ENCODE results near the gene PABPN1. TPM values are rescaled to one million over a fixed set of nuclear protein-coding genes. Genes with fewer than 3 reads are reported as not detected.

PABPN1 gene
- total and polyA plus RNA-seq, 2 of the 13 experiments (the other 11 are each of a cell fraction or from before 2014, with no cell fraction given), result 233 to 524 TPM

- no peak; the same call in 1 of the 2 replicates for TF ChIP-seq ZNF800 (CRISPR knock-in tag; IDR thresholded peaks at IDR 0.05)
- peak; percentile 39; the same call in 1 of the 2 replicates for TF ChIP-seq ZNF33B (CRISPR knock-in tag; IDR thresholded peaks at IDR 0.05)
- TF ChIP-seq ZNF576 (CRISPR knock-in tag; IDR thresholded peaks at IDR 0.05), result no peak; the same call in 1 of the 2 replicates
- no peak for TF ChIP-seq ZBTB42 (CRISPR knock-in tag; IDR thresholded peaks at IDR 0.05)
- TF ChIP-seq RAD21 (CRISPR knock-in tag; IDR thresholded peaks at IDR 0.05), result peak; percentile 87
- no peak; the same call in 1 of the 2 replicates for TF ChIP-seq ZFP37 (CRISPR knock-in tag; IDR thresholded peaks at IDR 0.05; ENCODE audit: borderline replicate concordance)
- TF ChIP-seq ZBTB44 (CRISPR knock-in tag; IDR thresholded peaks at IDR 0.05), result peak; percentile 95
- peak; percentile 87; the same call in 1 of the 2 replicates for TF ChIP-seq ZFP36L1 (CRISPR knock-in tag; IDR thresholded peaks at IDR 0.05)
- peak; percentile 91 for TF ChIP-seq TEAD3 (CRISPR knock-in tag; optimal IDR thresholded peaks at IDR 0.05; ENCODE audit: borderline replicate concordance)
- peak; percentile 72 for TF ChIP-seq SRSF1 (optimal IDR thresholded peaks at IDR 0.05; ENCODE audit: low read depth, low read length)
- 0 out of 2 replicates have a peak, but pooled peaks have one; percentile 60 for TF ChIP-seq HMG20B (CRISPR knock-in tag; conservative IDR thresholded peaks at IDR 0.05)
- no peak for TF ChIP-seq ZNF672 (CRISPR knock-in tag; IDR thresholded peaks at IDR 0.05)
- TF ChIP-seq HOXA7 (CRISPR knock-in tag; IDR thresholded peaks at IDR 0.05), result no peak
- TF ChIP-seq GZF1 (CRISPR knock-in tag; IDR thresholded peaks at IDR 0.05), result no peak
- TF ChIP-seq MXI1 (IDR thresholded peaks at IDR 0.05; ENCODE audit: borderline replicate concordance, low read depth, low read length), result peak; percentile 94; the same call in 2 of the 3 replicates
- no peak for TF ChIP-seq HOXA9 (CRISPR knock-in tag; IDR thresholded peaks at IDR 0.05; ENCODE audit: borderline replicate concordance)
- TF ChIP-seq EHMT2 (IDR thresholded peaks at IDR 0.05; ENCODE audit: borderline replicate concordance, low read depth, low read length), result no peak
- TF ChIP-seq SNAI1 (CRISPR knock-in tag; IDR thresholded peaks at IDR 0.05; ENCODE audit: borderline replicate concordance), result peak; percentile 8; the same call in 1 of the 2 replicates
- TF ChIP-seq ZNF775 (CRISPR knock-in tag; IDR thresholded peaks at IDR 0.05; ENCODE audit: borderline replicate concordance), result no peak
- peak; percentile 93; the same call in 1 of the 2 replicates for TF ChIP-seq KLF9 (CRISPR knock-in tag; IDR thresholded peaks at IDR 0.05; ENCODE audit: low read depth)
- TF ChIP-seq MNT (IDR thresholded peaks at IDR 0.05), result peak; percentile 67
- 0 out of 2 replicates have a peak, but pooled peaks have one; percentile 32 for TF ChIP-seq ZNF335 (CRISPR knock-in tag; IDR thresholded peaks at IDR 0.05)
- TF ChIP-seq ZFP1 (CRISPR knock-in tag; IDR thresholded peaks at IDR 0.05), result no peak
- no peak for TF ChIP-seq MAX (IDR thresholded peaks at IDR 0.05)
Measured at GRCh38 chr14:23301288-23301968, 19.8 kb upstream of the PABPN1 start (continued).
